Motor neuron (in vitro differentiated cells): ENCODE data around the gene CATSPERD. TPM values are rescaled to one million over a fixed set of nuclear protein-coding genes. Genes with fewer than 3 reads are reported as not detected.
A peak's percentile ranks its signal among the peaks of the same experiment; 100 is the strongest.
"Not testable (repeated sequence)": the region's sequence is repeated elsewhere in the genome, so short reads cannot be mapped to it uniquely, and the experiment has no call there.

Experiments
- ATAC-seq, 8 experiments: fragments of 200-7000 bp; cut with Tn5 transposase; replicated peaks in 6 of 8; 2 replicates each; pipeline ENCODE4 v1.8.0; 2021; ENCODE audit warnings: mild to moderate bottlenecking in 8 of 8, moderate library complexity in 8 of 8
- H3K27ac ChIP-seq, 2 donors: fragments of 250-450 bp; sonication (Bioruptor Pico); 2 replicates each; pipeline ENCODE4 v1.9.0; 2021; ENCODE audit warnings: antibody characterized with exemption in 2 of 2, mild to moderate bottlenecking in 2 of 2, moderate library complexity in 1 of 2
- H3K4me1 ChIP-seq, 2 donors: fragments of 250-450 bp; sonication (Bioruptor Pico); replicated peaks in 1 of 2; 2 replicates each; pipeline ENCODE4 v1.6.1; 2021; ENCODE audit warnings: antibody characterized with exemption in 2 of 2, mild to moderate bottlenecking in 2 of 2, moderate library complexity in 1 of 2
- H3K4me3 ChIP-seq, 5 donors: fragments of 250-450 bp; sonication (Bioruptor Pico); 2 replicates each; pipeline ENCODE4 v1.9.0; 2021; ENCODE audit warnings: antibody characterized with exemption in 5 of 5, mild to moderate bottlenecking in 5 of 5, moderate library complexity in 4 of 5
- WGBS, 10 experiments: fragments of 450-650 bp; shearing (Covaris generic); methylation state at CpG; one replicate each; pipeline ENCODE4 v1.0.0; 2022; 5-methylcytosine and 5-hydroxymethylcytosine counted together
- in situ Hi-C, 9 experiments: fragments of 400-800 bp; cut with MboI; loops; one replicate each; pipeline ENCODE4 v1.15.0; 2021; ENCODE audit warnings: low sequenced_read_pairs in 9 of 9, low pct_unique_long_range_greater_than_20kb in 2 of 9; ENCODE audit not compliant: unreplicated experiment in 9 of 9
- total RNA-seq, 8 experiments: library from RNA; unstranded; fragments of 300-600 nt; gene quantifications; 2 replicates each; pipeline versions ENCODE4 v1.2.3 to v1.2.4, GENCODE V29; 2022

CATSPERD gene
- total RNA-seq, 8 experiments from 2014 or later = 0.05 TPM; not detected in 7

- Histone ChIP-seq H3K4me1 (no peaks in the 10 kb centered on the region), H3K4me3 (no peak overlapping the region), H3K27ac (no peak overlapping the region)
- WGBS, 10 experiments = 90 to 100% (median 90%) methylated on average over 1 to 2 of the region's 8 CpGs; no CpG with 5 or more reads in 7 of the 10 experiments
- ATAC-seq = no peak
- in situ Hi-C loops = no loop called here
These were observed 9.4 kb upstream of the CATSPERD start for GRCh38 chr19:5711025-5711424.

- no peak overlapping the region for H3K27ac ChIP-seq
- WGBS, 10 experiments = 92 to 100% (median 97%) methylated on average over 2 to 12 of the region's 25 CpGs; no CpG with 5 or more reads in 7 of the 10 experiments
- ATAC-seq = peak in 4 of 8 experiments; percentile 1 to 14 (median 4)
- H3K4me3 ChIP-seq = no peak overlapping the region
- in situ Hi-C loops = no loop called here
- H3K4me1 ChIP-seq = peaks cover 0 to 3% of the 10 kb centered on the region in 2 donors
These were observed 8.7 kb upstream of the CATSPERD start for GRCh38 chr19:5711713-5712161.

GRCh38 chr19:5713228-5713627 lies 7.2 kb upstream of the CATSPERD start:
- Histone ChIP-seq H3K4me3 (no peak overlapping the region), H3K4me1 (peaks cover 9 to 13% of the 10 kb centered on the region in 2 donors), H3K27ac (no peak overlapping the region)
- WGBS, 10 experiments = 80 to 100% (median 93%) methylated on average over 1 to 6 of the region's 9 CpGs; no CpG with 5 or more reads in 3 of the 10 experiments
- ATAC-seq = no peak
- in situ Hi-C loops = no loop called here

GRCh38 chr19:5714816-5715215 lies 5.6 kb upstream of the CATSPERD start:
- Histone ChIP-seq H3K27ac (no peak overlapping the region), H3K4me3 (no peak overlapping the region), H3K4me1 (peaks cover 12 to 16% of the 10 kb centered on the region in 2 donors)
- 59 to 100% (median 90%) methylated on average over 1 to 7 of the region's 10 CpGs; no CpG with 5 or more reads in 2 of the 10 experiments for WGBS, 10 experiments
- in situ Hi-C loops = no loop called here
- peak in 2 of 8 experiments; percentile 44 to 48 for ATAC-seq

- Histone ChIP-seq H3K4me1 (peaks cover 12 to 19% of the 10 kb centered on the region in 2 donors), H3K4me3 (peak overlapping the region in 4 of 5 donors; percentile 47 to 82 (median 56)), H3K27ac (peak overlapping the region; percentile 93 to 97)
- ATAC-seq = no peak
- 0 to 97% (median 74%) methylated on average over 1 to 6 of the region's 8 CpGs; no CpG with 5 or more reads in 2 of the 10 experiments for WGBS, 10 experiments
- in situ Hi-C loops = no loop called here
These were observed 3.1 kb upstream of the CATSPERD start for GRCh38 chr19:5717215-5717935.

- H3K27ac ChIP-seq = peak overlapping the region; percentile 93 to 97
- in situ Hi-C loops = no loop called here
- peak overlapping the region; percentile 47 to 82 (median 62) for H3K4me3 ChIP-seq
- peaks cover 12 to 19% of the 10 kb centered on the region in 2 donors for H3K4me1 ChIP-seq
- 14 to 90% (median 42%) methylated on average over 1 to 12 of the region's 14 CpGs; no CpG with 5 or more reads in 1 of the 10 experiments for WGBS, 10 experiments
- ATAC-seq = no peak
These were observed 2.3 kb upstream of the CATSPERD start for GRCh38 chr19:5718037-5718578.

GRCh38 chr19:5718579-5719273 lies 1.7 kb upstream of the CATSPERD start:
- 0 to 41% (median 15%) methylated on average over 1 to 11 of the region's 11 CpGs for WGBS, 10 experiments
- Histone ChIP-seq H3K4me1 (peaks cover 12 to 19% of the 10 kb centered on the region in 2 donors), H3K27ac (peak overlapping the region; percentile 93 to 97), H3K4me3 (peak overlapping the region; percentile 47 to 82 (median 62))
- in situ Hi-C loops = no loop called here
- peak in 6 of 8 experiments; percentile 3 to 33 (median 25) for ATAC-seq

GRCh38 chr19:5719274-5719960 lies 1.0 kb upstream of the CATSPERD start:
- in situ Hi-C loops = no loop called here
- H3K4me1 ChIP-seq = peaks cover 12 to 19% of the 10 kb centered on the region in 2 donors
- WGBS, 10 experiments = 0 to 3% (median 1%) methylated on average over 1 to 24 of the region's 58 CpGs; no CpG with 5 or more reads in 2 of the 10 experiments
- peak overlapping the region; percentile 47 to 82 (median 62) for H3K4me3 ChIP-seq
- H3K27ac ChIP-seq = peak overlapping the region; percentile 93 to 97
- ATAC-seq = peak in 1 of 8 experiments; percentile 1

GRCh38 chr19:5727453-5728050 lies 7.1 kb downstream of the CATSPERD start:
- 33 to 100% (median 75%) methylated on average over 1 to 3 of the region's 4 CpGs; no CpG with 5 or more reads in 6 of the 10 experiments for WGBS, 10 experiments
- no peak overlapping the region for H3K4me3 ChIP-seq
- no peak overlapping the region for H3K27ac ChIP-seq
- in situ Hi-C loops = no loop called here
- H3K4me1 ChIP-seq = no peaks in the 10 kb centered on the region
- no peak for ATAC-seq

- WGBS, 10 experiments = 50 to 100% (median 73%) methylated on average over 1 to 2 of the region's 2 CpGs; no CpG with 5 or more reads in 2 of the 10 experiments
- H3K27ac ChIP-seq, in situ Hi-C loops, H3K4me3 ChIP-seq, ATAC-seq, H3K4me1 ChIP-seq: not testable (repeated sequence)
These were observed 12.7 kb downstream of the CATSPERD start for GRCh38 chr19:5733172-5733571.

- H3K4me3 ChIP-seq = no peak overlapping the region
- in situ Hi-C loops = no loop called here
- ATAC-seq = peak in 2 of 8 experiments; percentile 30 to 34
- no peaks in the 10 kb centered on the region for H3K4me1 ChIP-seq
- WGBS, 10 experiments = 29 to 100% (median 83%) methylated on average over 1 to 7 of the region's 8 CpGs; no CpG with 5 or more reads in 3 of the 10 experiments
- no peak overlapping the region for H3K27ac ChIP-seq
These were observed 18.0 kb downstream of the CATSPERD start for GRCh38 chr19:5738423-5738822.

- ATAC-seq = no peak
- no peak overlapping the region for H3K27ac ChIP-seq
- in situ Hi-C loops = no loop called here
- no peak overlapping the region for H3K4me3 ChIP-seq
- WGBS, 10 experiments = 36 to 91% (median 85%) methylated on average over 3 to 17 of the region's 19 CpGs; no CpG with 5 or more reads in 3 of the 10 experiments
- no peaks in the 10 kb centered on the region for H3K4me1 ChIP-seq
These were observed 21.6 kb downstream of the CATSPERD start for GRCh38 chr19:5742051-5742450.
